GM18519 (cell line): ENCODE results near the gene ELMO1.

Source experiments
- ATAC-seq: cut with Tn5 transposase; IDR thresholded peaks from one replicate; pipeline ENCODE4 v1.9.1; 2021; ENCODE audit warnings: mild to moderate bottlenecking, moderate library complexity; ENCODE audit not compliant: unreplicated experiment, low FRiP score

The ELMO1 gene

DNA sequence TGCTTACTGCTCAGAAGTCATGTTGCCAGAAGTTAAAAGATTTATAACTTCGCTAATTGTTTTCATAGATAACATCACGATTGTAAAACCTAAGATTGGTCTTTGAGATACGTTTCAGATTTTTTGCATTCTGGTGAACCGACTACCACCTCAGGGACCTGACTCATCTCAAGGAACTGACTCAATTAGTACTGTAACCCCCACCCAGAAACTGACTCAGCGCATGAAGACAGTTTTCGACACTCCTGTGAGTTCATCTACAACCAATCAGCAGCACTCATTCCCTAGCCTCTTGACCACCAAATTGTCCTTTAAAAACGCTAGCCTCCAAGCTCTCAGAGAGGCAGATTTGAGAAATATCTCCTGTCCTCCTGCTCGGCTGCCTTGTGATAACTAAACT is 72.3 kb downstream of the ELMO1 start:
- no peak for ATAC-seq

- no peak for ATAC-seq
These were observed 75.9 kb downstream of the ELMO1 start for GRCh38 chr7:37372750-37373149.

DNA sequence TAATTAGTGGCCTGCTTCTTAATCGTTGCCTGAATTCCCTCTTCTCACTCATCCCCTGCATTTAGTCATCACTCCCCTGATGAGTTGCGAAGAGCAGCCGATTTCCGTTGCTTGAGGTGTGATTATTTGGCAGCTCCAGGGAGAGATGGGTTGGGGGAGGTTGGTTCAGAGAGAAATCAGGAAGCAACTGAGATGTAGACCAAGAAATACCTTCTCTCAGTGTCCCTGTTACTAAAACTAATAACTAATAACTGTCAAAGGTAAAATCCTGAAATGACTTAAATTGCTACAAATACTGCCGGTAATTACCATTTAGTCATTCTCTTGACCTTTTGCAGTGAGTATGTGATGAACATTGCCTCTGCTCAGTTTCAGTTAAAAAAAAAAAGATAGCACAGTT is 76.9 kb downstream of the ELMO1 start:
- ATAC-seq: no peak

GRCh38 chr7:37369906-37370305 is 78.8 kb downstream of the ELMO1 start:
- no peak for ATAC-seq

GRCh38 chr7:37368540-37368939 is 80.1 kb downstream of the ELMO1 start:
- ATAC-seq: no peak

- ATAC-seq: no peak
These were observed 81.7 kb downstream of the ELMO1 start for GRCh38 chr7:37367010-37367409.

GRCh38 chr7:37366445-37366844 is 82.2 kb downstream of the ELMO1 start:
- no peak for ATAC-seq

DNA sequence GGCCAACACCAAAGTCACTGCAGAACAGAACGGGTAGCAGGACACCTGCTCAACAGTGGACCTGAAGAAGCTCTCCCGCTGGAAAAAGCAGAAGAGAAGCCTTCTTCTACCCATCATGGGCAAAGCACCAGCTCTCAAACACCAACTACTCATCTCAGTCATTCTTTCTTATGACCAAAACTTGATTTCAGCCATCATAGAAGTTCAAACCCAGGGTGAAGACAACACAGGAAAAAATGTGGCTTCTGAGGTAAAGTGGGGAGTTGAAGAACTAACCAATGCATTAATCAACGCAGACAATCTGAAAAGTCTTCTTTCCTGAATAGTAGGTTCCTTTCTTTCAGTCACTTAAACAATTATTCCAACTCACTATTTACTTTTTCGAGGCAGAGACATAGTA is 83.3 kb downstream of the ELMO1 start:
- no peak for ATAC-seq

- ATAC-seq: no peak
These were observed 83.8 kb downstream of the ELMO1 start for GRCh38 chr7:37364856-37365255.

DNA sequence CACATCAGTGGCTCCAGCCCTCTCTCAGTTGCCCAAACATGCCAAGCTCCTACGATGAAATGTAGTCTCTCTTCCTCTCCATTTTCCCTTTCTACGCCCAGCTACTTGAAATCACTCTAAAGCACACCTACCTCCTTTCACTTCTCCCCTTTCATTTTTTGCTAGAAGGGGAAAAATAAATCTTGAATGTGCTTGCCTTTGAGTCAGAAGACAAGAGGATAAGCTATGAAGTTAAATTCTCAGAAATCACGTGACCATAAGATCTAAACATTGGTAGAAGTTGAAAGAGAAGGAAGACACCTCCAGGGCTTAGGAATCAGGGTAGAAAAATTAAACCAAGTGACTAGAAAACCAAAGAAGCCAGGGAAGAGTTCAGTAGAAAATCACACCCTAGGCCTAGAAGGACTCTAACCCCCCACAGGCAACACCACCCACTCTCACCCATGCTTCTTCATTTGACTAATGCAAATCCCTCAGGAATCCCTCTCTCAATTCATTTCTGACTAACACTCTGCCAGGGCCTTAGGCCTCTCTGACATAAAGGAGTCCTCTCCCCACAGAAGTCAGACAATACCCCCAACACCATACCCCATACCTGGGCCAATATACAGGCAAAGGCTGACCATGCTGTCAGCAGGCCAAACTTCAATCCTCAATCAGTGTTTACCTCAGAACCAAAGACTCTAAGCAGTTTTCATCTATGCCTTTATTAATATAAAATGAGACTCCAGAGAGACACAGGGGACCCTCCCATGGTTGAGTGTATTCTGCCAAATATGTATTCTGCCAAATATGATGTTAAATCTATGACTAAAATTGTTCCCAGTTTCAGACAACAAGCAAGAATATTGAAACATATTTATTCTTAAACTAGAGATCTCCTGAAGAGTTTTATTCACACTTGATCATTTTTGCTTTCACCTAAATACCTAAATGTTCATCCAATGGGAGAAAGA is 84.8 kb downstream of the ELMO1 start:
- ATAC-seq: no peak

GRCh38 chr7:37362802-37363201 is 85.9 kb downstream of the ELMO1 start:
- no peak for ATAC-seq

- ATAC-seq: no peak
These were observed 88.2 kb downstream of the ELMO1 start for GRCh38 chr7:37360484-37360883.

DNA sequence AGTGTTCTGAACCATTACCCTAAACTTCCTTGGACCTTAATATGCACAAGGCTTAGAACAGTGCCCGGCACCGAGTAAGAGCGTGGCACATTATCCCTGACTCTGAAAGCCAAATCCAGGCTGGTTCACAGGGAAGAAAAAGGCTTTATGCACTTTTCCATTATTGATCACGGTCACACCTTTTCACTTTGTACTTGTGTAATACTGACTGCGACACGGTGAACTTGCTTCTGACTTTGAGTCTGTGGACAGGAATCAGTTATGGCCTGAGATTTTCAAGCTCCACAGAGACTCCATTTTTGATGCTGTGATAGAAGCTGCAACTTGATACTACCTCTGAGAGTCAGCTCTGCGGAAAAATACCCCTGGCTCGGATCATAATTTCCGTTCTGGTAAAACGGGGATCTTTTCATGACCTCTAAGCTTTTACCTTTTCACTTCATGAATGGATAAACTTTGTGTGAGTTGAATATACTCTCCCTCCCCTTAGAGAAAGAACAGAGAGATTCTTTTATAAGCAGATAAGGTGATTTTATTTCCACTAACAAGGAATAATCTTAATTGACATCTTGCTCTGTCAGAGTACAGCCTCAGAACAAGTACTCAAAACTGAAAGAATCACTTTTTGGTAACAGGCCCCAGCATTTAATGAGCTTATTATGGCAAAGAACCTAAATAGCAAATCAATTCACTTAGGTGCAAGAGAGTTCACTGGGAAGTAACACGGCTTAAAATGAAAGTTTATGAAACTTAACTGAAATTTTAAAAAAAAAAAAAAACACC is 88.8 kb downstream of the ELMO1 start:
- no peak for ATAC-seq

DNA sequence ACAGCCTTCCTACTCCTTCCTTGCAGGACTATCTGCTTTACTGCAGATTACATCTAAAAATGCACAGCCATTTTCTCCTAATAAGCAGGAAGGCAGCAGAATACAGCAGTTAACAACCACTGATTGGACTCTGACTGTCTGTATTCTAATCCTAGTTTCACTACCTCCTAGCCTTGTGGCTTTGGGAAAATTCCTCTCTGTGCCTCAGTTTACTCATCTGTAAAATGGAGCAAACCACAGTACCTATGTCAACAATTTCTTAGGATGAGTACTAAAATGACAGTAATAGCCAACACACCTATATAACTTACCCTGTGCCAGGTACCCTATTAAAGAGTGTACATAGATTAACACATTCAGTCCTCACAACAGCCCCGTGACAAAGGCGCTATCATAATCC is 89.5 kb downstream of the ELMO1 start:
- ATAC-seq: no peak

DNA sequence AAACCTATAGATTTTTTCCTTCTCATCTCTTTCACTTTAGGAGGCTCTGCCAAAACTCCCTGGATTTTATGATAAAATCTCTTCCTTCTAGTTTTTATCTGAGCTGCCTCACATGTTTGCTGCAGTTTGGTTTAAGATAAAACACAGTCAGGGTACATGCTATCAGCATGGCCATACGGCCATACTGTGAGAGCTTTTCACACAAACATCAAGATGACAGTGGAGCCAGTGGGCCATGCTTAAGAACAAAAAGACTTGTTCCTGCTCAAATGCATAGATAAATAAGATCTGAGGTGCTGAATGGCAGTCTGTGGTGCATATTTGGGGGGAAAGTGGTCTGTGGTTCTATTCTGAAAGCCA is 91.0 kb downstream of the ELMO1 start:
- ATAC-seq: no peak

- ATAC-seq: no peak
These were observed 91.6 kb downstream of the ELMO1 start for GRCh38 chr7:37356911-37357636.

DNA sequence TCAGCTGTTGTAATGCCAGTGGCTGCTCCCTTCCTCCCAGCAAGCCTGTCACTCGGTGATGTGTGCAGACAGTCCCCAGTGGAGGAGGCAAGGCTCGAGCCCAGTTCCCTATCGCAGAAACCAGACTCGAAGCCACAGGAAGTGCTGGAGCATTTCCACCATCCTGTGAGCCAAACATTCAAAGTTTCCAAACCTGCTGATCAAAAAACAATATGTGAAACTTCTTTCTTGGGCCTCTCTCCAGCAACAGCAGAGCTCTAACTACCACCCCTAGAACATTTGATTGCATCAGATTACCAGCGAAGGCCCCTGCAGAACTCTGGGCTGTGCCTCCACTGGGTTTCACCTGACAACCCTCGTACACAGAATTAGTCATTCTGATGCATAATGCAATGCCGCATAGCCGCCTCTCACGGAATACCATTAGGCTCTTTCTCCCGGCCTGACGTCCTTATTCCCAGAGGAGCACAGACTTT is 94.0 kb downstream of the ELMO1 start:
- ATAC-seq: peak; percentile 56

GRCh38 chr7:37353949-37354655 is 94.6 kb downstream of the ELMO1 start:
- no peak for ATAC-seq

- peak; percentile 39 for ATAC-seq
These were observed 95.4 kb downstream of the ELMO1 start for GRCh38 chr7:37352974-37353948.
